Stimulated activated CD4-positive, alpha-beta T cell treated with anti-CD3 and anti-CD28 coated beads, TNF-alpha, amount 100 ng/mL, for 48 hours (primary cell): ENCODE data around the gene MAML3.

Experiments used
- DNase-seq, 3 donors: peaks; one replicate each; pipeline ENCODE4 v3.0.0-alpha.2; 2020; ENCODE audit warnings: low read depth in 3 of 3

Gene MAML3

DNA sequence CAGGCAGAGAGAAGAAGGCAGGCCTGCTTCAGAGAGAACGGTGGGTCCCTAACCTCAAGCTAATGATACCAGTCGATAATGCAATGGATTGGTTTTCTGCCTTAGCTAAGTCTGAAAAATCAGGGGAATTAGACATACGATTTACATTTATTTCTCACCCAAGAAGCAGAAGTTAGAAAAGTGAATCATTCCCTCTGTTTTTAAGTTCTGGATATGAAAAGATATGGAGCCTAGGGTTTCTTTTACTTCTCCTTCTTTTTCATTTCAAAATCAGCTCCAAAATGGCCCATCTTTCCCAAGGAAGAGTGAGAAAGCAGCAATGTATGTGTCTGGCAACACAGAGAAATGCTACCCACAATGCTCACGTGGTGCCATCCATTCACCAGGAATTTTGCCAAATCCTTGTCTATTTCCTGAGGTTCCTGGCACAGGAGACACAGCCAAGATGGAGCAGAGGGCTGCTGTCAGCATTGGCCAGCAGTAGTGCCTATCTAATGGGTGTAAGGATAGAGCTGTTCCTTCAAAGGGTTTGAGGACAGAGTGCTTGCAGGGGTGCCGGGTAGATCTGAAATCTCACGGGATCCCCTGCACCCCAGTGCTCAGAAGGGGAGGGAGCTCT is 231.5 kb downstream of the MAML3 start:
- no peak for DNase-seq

GRCh38 chr4:139921429-139922184 is 232.4 kb downstream of the MAML3 start:
- DNase-seq = no peak

DNA sequence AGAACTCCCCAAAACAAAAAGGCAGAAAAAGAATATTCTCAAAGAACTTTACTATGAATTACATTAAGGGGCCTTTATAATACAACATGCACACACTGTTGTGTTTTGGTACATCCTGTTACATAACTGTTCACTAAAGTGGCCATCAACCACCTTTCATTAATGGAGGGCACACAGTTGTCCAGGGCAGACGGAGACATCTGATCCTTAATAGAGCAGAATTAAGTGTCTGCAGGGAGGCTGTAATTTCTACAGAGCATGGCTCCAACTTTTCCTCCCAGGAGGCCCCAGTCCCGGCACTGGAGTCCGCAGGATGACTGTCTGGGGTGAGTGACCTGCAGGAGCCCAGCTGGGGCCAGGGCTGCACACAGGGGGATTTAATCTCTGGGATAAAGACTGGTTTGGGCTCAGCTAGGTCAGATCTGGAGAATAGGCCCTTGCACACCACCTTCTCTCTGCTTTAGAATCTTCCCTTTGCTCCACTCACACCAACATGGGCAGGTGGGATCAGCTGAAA is 233.4 kb downstream of the MAML3 start:
- no peak for DNase-seq

GRCh38 chr4:139919521-139919920 is 234.5 kb downstream of the MAML3 start:
- DNase-seq = no peak

- DNase-seq = no peak
Measured at GRCh38 chr4:139919004-139919403, 235.0 kb downstream of the MAML3 start.

DNA sequence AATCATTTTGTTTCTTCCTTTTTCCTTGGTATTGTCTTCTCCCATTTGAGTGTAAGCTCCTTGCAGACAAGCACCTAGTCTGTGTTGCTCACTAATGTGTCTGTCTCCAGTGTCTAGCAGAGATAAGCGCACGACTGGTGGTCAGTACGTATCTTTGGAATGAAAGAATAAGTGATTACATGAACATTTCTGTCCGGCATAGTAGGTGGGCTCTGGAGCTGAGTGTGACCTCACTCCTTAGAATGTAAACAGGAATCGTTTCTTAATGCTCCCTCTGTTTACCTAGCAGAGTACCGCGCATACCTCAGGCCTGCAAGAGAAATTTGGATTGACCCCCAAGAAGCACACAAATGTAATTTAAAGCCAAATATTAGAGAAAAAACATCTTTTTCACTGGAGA is 235.4 kb downstream of the MAML3 start:
- no peak for DNase-seq

- no peak for DNase-seq
Measured at GRCh38 chr4:139917896-139918295, 236.1 kb downstream of the MAML3 start.

DNA sequence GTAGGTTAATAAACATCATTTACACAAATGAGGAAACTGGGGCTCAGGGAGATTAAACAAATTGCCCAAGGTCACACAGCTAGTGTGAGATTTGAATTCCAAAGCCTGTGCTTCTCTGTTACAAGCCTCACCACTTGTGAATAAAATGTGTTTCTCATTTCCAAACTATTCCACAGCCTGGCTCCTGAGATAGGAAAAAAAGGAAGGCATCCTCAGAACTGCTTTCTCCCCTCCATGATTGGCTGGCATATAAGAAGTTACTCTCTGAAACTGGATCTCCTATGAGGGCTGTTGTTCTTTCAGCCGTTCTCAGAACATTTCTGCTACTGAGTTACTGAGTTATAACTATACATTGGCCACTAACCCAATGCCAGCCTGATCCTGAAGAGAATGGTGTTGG is 237.9 kb downstream of the MAML3 start:
- DNase-seq = no peak

DNA sequence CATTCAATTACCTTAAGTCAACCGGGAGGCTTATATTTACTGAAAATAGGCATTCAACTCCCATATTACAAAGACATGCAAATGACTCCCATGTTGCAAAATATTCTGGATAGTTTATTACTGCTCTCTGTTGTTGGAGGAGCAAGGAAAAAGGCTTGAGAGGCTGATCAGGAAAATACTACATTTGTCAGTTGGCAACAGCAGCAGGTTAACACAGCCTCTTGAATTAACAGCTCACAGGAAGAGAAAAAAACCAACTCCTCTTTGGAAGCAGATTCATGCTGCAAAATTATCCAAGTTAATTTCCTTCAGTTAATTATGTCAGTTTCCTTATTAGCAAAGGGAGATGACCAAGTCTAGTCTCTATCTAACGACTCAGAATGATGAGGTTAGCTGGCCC is 238.9 kb downstream of the MAML3 start:
- DNase-seq = no peak

DNA sequence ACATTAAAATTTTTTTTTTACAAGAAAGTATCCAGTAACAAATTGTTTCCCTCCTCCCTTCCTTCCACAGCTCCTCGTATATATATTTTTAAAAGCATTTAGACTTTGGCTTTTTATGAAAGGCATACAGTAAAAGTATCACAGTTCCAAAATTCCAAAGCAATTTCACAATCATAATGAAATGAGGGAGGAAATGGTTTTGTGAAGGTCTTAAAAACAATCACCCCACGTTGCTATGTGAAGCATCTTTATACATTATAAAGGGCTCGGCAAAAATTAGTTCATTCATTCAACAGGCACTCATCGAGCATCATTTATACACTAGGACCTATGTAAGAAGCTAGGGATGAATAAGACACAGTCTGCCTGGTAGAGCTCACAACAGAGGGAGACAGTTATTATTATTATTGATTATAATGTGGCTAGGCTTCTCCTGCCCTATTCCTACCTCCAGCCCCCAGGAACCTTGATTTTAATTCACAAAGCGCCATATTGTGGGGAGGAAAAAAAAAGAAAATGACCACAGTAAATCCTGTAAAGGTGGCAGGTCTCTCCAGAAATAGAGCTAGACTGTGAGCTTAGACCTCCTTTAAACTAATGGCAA is 239.9 kb downstream of the MAML3 start:
- no peak for DNase-seq

GRCh38 chr4:139913398-139913990 is 240.5 kb downstream of the MAML3 start:
- DNase-seq = no peak

GRCh38 chr4:139912445-139912844 is 241.5 kb downstream of the MAML3 start:
- DNase-seq = no peak

- no peak for DNase-seq
Measured at GRCh38 chr4:139910106-139910505, 243.9 kb downstream of the MAML3 start.

DNA sequence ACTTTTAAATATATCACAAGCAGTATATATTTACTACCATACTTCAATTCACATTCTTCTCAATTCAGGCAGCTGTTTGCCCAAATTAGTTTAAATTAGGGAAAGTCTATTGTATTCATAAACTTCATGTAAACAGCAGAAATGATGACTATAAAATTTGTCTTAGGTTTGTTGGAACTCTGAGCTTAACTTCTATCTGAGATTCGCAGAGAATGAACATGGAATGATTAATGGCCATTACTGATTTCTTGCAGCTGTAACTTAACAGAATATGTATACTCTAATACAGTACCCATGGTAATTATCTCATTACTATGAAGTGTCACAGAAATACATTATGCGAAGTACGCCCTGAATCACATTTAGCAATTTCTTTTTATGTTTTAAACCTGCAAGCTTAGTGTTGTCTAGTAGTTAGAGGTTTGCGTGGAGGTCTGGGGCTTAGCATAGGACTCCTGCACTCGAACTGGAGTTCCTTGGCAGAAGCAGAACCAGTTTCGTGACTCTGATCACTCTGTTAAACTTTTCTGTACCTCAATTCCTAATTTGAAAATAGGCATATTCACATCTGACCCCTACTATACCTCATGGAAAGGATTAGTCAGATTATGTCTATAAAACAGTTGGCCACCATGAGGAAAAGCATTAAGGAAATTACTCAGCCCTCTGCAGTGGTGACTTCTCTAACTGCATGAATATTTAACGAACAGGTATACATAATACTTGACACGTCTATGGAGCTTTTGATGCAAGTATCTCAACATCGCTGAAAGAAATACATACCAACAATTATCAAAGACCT is 245.1 kb downstream of the MAML3 start:
- DNase-seq = no peak

DNA sequence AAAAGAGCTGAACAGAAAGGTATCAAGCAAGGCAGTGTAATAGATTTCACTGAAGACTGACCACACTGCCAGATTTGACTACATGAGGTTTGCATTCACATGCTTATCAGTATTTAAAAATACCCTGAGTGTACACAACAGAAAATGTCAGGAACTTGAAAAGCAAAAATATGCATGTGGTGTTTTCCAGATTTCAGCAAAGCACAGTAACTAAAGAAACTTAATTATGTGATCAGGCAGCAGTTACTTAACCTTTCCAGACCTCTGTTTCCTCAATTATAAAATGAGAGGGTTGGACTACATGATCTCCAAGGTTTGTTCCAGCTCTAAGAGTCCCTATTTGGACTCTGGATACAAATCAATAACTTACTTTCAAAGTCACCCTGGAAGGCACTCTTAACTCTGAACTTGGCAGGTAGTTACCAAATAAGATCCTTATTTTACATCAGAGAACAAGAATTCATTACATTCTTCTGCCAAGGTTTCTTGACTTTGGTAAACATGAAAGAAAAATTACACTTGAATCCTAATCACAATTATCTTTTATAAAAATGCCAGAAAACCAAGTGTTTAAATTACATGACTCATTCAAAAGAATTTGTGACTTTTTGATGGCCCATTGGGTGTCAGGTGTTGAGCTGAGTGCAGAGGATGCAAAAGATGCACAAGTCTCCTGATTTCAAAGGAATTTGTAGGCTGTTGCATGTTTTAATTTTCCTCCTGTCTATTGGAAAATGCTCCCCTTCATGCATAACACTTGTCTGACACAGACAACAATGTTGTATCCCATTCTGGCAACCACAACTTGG is 246.8 kb downstream of the MAML3 start:
- no peak for DNase-seq

- DNase-seq = no peak
Measured at GRCh38 chr4:139905489-139905888, 248.5 kb downstream of the MAML3 start.

GRCh38 chr4:139904406-139904805 is 249.6 kb downstream of the MAML3 start:
- no peak for DNase-seq

- no peak for DNase-seq
Measured at GRCh38 chr4:139903845-139904244, 250.1 kb downstream of the MAML3 start.

DNA sequence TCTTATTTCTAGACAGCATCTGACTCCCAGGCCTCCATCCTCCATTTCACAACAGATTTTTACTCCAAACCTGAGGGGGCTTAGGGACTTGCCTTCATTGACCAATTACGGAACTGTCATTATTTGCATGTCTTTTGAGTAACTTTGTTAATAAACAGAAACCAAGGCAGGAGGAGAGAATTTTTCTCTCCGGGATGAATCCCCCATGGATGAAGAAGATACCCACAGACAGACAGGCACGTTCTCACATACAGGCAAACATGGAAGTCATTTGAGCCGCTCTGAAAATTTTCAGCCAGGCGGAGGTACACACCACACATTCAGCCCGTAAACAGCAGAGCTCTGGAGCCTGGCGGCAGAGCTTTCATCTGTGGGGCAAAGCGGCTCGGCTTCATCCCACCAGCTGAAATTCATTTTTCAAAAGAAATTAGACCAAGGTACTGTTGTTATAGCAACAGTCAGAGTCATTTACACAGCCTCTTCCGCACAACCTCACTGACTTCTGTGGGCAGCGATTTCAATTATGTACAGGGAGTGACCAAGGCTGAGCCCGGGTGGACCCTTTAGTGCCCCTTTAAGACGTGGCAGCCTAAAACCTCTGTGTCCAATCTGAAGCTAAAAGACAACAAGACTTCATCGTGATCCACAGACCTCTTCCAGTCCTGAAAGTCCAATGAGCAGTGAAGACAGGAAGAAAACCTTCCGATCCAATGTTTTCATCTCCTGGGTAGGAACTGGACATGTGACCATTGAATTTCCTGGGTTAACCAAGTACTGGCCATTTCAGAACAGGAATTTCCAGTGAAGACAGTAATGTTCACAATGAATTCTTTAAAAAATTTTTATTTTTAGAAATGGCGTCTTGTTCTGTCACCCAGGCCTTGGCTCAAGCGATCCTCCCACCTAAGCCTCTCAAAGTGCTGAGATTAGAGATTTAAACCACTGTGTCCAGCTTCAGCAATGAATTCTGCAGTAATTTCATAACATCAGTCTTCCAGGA is 251.4 kb downstream of the MAML3 start:
- DNase-seq = no peak
